GM12892 (cell line): ENCODE measurements around the gene CLMN.

Source experiments
- POLR2A ChIP-seq: IDR thresholded peaks from 2 replicates; pipeline ENCODE4 v1.6.1; 2011; ENCODE audit warnings: low read depth, low read length, control low read depth
- POLR2AphosphoS5 ChIP-seq: IDR thresholded peaks from 2 replicates; pipeline ENCODE4 v1.6.1; 2011; ENCODE audit warnings: low read depth, low read length, control low read depth
- TAF1 ChIP-seq: IDR thresholded peaks from 2 replicates; pipeline ENCODE4 v1.6.1; 2011; ENCODE audit warnings: low read depth, mild to moderate bottlenecking, control low read depth, low read length, borderline replicate concordance

DNA sequence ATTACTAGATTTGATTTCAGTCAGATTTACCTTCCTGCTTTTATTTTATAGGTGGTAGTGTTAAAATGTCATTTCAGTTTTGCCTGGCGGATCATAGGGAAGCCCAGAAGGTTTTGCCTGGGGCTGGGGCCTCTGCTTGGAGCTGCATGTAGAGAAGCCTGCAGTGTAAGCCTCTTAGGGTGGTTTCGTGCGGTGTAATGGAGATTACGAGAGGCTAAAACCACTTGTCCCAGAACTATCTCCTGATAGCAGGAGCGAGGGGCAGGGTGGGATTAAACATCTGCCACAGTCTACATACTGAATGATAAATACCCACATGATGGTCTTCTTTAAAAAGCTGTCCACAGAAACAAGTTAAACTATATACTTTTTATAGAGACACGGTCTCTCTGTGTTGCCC is 127.4 kb downstream of the CLMN start:
- no peak for TF ChIP-seq POLR2A
- TF ChIP-seq TAF1: no peak
- TF ChIP-seq POLR2AphosphoS5: no peak
